B cell (primary cell): ENCODE measurements around the gene NOL4L. TPM values are rescaled to one million over a fixed set of nuclear protein-coding genes. Genes with fewer than 3 reads are reported as not detected.

Experiments
- ATAC-seq: fragments of 200-7000 bp; cut with Tn5 transposase; one replicate; pipeline ENCODE4 v1.10.0; 2021; ENCODE audit warnings: low read depth, mild to moderate bottlenecking, moderate number of reproducible peaks, moderate library complexity
- CTCF ChIA-PET: fragments of 350-600 bp; sonication (Branson Sonifier 250); formaldehyde crosslinking; loops from one replicate; lab custom pipeline; 2021; ENCODE audit warnings: antibody characterized with exemption, inconsistent platforms; lab: Charles Lee
- POLR2A ChIA-PET: fragments of 350-600 bp; sonication (Branson Sonifier 250); formaldehyde crosslinking; loops from one replicate; lab custom pipeline; 2021; ENCODE audit warnings: antibody characterized with exemption; lab: Charles Lee
- DNase-seq: peaks from one replicate; pipeline ENCODE4 v3.0.0; 2013
- H2AFZ ChIP-seq: 2 replicates; pipeline ENCODE4 v1.6.1; 2012; ENCODE audit warnings: mild to moderate bottlenecking, low read depth, low read length; ENCODE audit not compliant: insufficient read depth, poor library complexity, severe bottlenecking
- H3K27ac ChIP-seq, 2 donors: 1 replicate in 1 of 2; 2 replicates in 1 of 2; pipeline ENCODE4 v1.5.1; 2012 to 2013; ENCODE audit warnings: low read length in 2 of 2, mild to moderate bottlenecking in 2 of 2, moderate library complexity in 1 of 2
- H3K27me3 ChIP-seq, 4 experiments: fragments of 200-600 bp in 1 of 4; sonication (generic) in 1 of 4; replicated peaks in 1 of 4; 1 replicate in 2 of 4; 2 replicates in 2 of 4; pipeline versions ENCODE4 v1.6.1 to v1.7.0; 2013 to 2016; ENCODE audit warnings: low read length in 3 of 4, mild to moderate bottlenecking in 2 of 4, mixed read lengths in 1 of 4, moderate library complexity in 1 of 4; ENCODE audit not compliant: insufficient read depth in 4 of 4, control insufficient read depth in 3 of 4; ENCODE audit errors: control extremely low read depth in 1 of 4
- H3K36me3 ChIP-seq, 2 experiments: replicated peaks in 1 of 2; 1 replicate in 1 of 2; 2 replicates in 1 of 2; pipeline versions ENCODE4 v1.6.1 to v1.7.1; 2013; ENCODE audit warnings: low read length in 1 of 2; ENCODE audit not compliant: insufficient read depth in 2 of 2, control insufficient read depth in 1 of 2; ENCODE audit errors: control extremely low read depth in 1 of 2, extremely low read depth in 1 of 2
- H3K4me1 ChIP-seq, 2 donors: fragments of 200-600 bp in 1 of 2; sonication (generic) in 1 of 2; 1 replicate in 1 of 2; 2 replicates in 1 of 2; pipeline versions ENCODE4 v1.5.1 to v1.6.1; 2013 to 2017; ENCODE audit warnings: low read length in 2 of 2; ENCODE audit not compliant: control insufficient read depth in 2 of 2, insufficient read depth in 2 of 2
- H3K4me2 ChIP-seq: replicated peaks from 2 replicates; pipeline ENCODE3; 2012; ENCODE audit warnings: mild to moderate bottlenecking, low read depth, low read length; ENCODE audit not compliant: poor library complexity, severe bottlenecking
- H3K4me3 ChIP-seq, 5 experiments: fragments of 200-600 bp in 1 of 5; sonication (generic) in 1 of 5; 1 replicate in 3 of 5; 2 replicates in 2 of 5; pipeline versions ENCODE4 v1.5.1 to v1.7.0; 2011 to 2016; ENCODE audit warnings: low read length in 4 of 5, mild to moderate bottlenecking in 4 of 5, low read depth in 2 of 5, control low read depth in 1 of 5, moderate library complexity in 1 of 5; ENCODE audit not compliant: insufficient read depth in 1 of 5; ENCODE audit errors: control extremely low read depth in 1 of 5, extremely low read depth in 1 of 5
- H3K79me2 ChIP-seq: fragments of 200-600 bp; sonication (generic); one replicate; pipeline ENCODE4 v1.6.0; 2016; ENCODE audit warnings: low read length; ENCODE audit not compliant: control insufficient read depth, insufficient read depth
- H3K9ac ChIP-seq: fragments of 200-600 bp; sonication (generic); 2 replicates; pipeline ENCODE4 v1.6.1; 2017; ENCODE audit warnings: mild to moderate bottlenecking, low read length, moderate library complexity
- H3K9me3 ChIP-seq, 3 donors: one replicate each; pipeline versions ENCODE4 v1.6.1 to v1.7.1; 2013; ENCODE audit warnings: low read length in 2 of 3; ENCODE audit not compliant: control insufficient read depth in 2 of 3, insufficient read depth in 1 of 3; ENCODE audit errors: control extremely low read depth in 1 of 3
- H4K20me1 ChIP-seq: 2 replicates; pipeline ENCODE4 v1.6.0; 2012; ENCODE audit warnings: mild to moderate bottlenecking, low read length; ENCODE audit not compliant: insufficient read depth, control insufficient read depth, poor library complexity, severe bottlenecking
- H3K27ac Mint-ChIP-seq: one replicate; pipeline ENCODE4 v1.8.0; 2021; ENCODE audit warnings: mixed read lengths
- H3K27me3 Mint-ChIP-seq: one replicate; pipeline ENCODE4 v1.8.0; 2021; ENCODE audit warnings: mixed read lengths
- H3K4me1 Mint-ChIP-seq: one replicate; pipeline ENCODE4 v1.8.0; 2021; ENCODE audit warnings: mixed read lengths
- H3K4me3 Mint-ChIP-seq: one replicate; pipeline ENCODE4 v1.8.0; 2021; ENCODE audit warnings: mixed read lengths
- H3K9me3 Mint-ChIP-seq: one replicate; pipeline ENCODE4 v1.8.0; 2022; ENCODE audit warnings: mixed read lengths; ENCODE audit not compliant: insufficient read depth
- EZH2 ChIP-seq: IDR thresholded peaks from 2 replicates; pipeline ENCODE4 v1.6.1; 2012; ENCODE audit warnings: borderline replicate concordance, low read depth, mild to moderate bottlenecking, moderate library complexity, low read length; ENCODE audit not compliant: insufficient read depth, poor library complexity, severe bottlenecking
- WGBS: methylation state at CpG from one replicate; pipeline ENCODE4 v1.1.5; 2013; ENCODE audit warnings: missing lambda C conversion rate; ENCODE audit not compliant: insufficient coverage; 5-methylcytosine and 5-hydroxymethylcytosine counted together
- intact Hi-C: fragments of 100-400 bp; cut with micrococcal nuclease; formaldehyde crosslinking; loops from one replicate; pipeline ENCODE4 v1.10.0; 2022
- polyA plus RNA-seq: library from polyadenylated mRNA; depleted of rRNA; stranded (reverse); fragments of >200 nt; gene quantifications from 2 replicates; pipeline ENCODE4 v1.2.3, GENCODE V29; 2012
- total RNA-seq, 2 donors: library from RNA; stranded (reverse); fragments of 120-200 nt in 1 of 2; gene quantifications; 1 replicate in 1 of 2; 2 replicates in 1 of 2; pipeline versions ENCODE4 v1.2.3 to v1.2.4, GENCODE V29; 2013 to 2022
- TF ChIP-seq, protein P1 (sequence below): fragments of 200-600 bp; IDR thresholded peaks from one replicate; pipeline ENCODE4 v1.8.0; 2022; ENCODE audit warnings: antibody characterized with exemption, mild to moderate bottlenecking

The NOL4L gene
- total and polyA plus RNA-seq, 2 donors (not counting 1 experiment from before 2014, with no cell fraction given): 6.5 to 7.9 TPM

DNA sequence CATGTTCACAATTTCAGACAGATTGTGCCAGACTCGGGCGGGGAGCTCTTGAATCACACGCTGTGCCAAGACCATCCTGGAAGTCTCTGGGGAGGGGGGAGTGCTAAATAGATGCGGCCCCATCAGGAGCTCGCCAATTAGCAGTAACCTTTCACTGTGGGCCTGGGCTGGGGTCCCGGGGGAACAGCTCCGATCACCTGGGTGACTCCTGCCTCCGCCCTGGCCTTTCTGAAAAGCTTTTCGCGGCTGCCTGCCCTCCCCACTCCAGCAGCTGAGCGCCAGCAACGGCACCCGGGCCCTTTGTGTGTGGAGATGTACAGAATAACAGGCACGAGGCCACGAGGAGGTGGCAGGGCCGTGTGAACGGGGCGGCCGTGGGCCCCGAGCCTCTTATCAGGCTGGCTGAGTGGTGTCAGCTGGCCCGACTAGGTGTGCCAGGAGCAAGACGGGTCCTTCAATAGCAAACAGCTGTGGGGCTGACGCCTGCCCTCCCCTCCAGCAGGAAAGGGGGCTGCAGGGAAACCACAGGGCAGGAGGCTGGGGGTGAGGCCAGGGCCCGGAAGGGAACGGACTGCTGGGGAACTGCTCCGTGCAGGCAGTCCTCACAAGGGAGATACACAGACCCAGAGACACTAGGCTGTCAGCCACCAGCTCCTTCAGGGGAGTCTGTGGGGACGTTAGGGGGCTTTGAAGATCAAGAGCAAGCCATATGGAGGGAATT, 56.8 kb downstream of the NOL4L start:
- Histone ChIP-seq H3K9ac (no peak overlapping the region), H3K9me3 (no peaks in the 10 kb centered on the region), H3K79me2 (peaks cover 2% of the 10 kb centered on the region), H3K27me3 (no peaks in the 10 kb centered on the region), H2AFZ (peak overlapping the region; percentile 69), H3K4me2 (peak overlapping the region; percentile 61), H3K36me3 (peaks cover 0 to 2% of the 10 kb centered on the region in 2 experiments), H4K20me1 (no peaks in the 10 kb centered on the region), H3K4me3 (no peak overlapping the region), H3K4me1 (peaks cover 34% of the 10 kb centered on the region in 2 donors), H3K27ac (no peak overlapping the region)
- TF ChIP-seq, protein P1, sequence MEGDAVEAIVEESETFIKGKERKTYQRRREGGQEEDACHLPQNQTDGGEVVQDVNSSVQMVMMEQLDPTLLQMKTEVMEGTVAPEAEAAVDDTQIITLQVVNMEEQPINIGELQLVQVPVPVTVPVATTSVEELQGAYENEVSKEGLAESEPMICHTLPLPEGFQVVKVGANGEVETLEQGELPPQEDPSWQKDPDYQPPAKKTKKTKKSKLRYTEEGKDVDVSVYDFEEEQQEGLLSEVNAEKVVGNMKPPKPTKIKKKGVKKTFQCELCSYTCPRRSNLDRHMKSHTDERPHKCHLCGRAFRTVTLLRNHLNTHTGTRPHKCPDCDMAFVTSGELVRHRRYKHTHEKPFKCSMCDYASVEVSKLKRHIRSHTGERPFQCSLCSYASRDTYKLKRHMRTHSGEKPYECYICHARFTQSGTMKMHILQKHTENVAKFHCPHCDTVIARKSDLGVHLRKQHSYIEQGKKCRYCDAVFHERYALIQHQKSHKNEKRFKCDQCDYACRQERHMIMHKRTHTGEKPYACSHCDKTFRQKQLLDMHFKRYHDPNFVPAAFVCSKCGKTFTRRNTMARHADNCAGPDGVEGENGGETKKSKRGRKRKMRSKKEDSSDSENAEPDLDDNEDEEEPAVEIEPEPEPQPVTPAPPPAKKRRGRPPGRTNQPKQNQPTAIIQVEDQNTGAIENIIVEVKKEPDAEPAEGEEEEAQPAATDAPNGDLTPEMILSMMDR: no peak
- TF ChIP-seq EZH2: no peak
- intact Hi-C loops: no loop called here
- 23% methylated on average over 22 of the region's 27 CpGs for WGBS
- no peaks in the 10 kb centered on the region for H3K9me3 Mint-ChIP-seq
- H3K27me3 Mint-ChIP-seq: no peaks in the 10 kb centered on the region
- peak overlapping the region; percentile 65 for H3K27ac Mint-ChIP-seq
- peak overlapping the region; percentile 29 for H3K4me3 Mint-ChIP-seq
- DNase-seq (no peak), ATAC-seq (peak; percentile 45)
- H3K4me1 Mint-ChIP-seq: peaks cover 48% of the 10 kb centered on the region
- ChIA-PET POLR2A (interaction anchor here (0.9 to 1.8 kb wide), 2 partner anchors 8 to 10 kb away, joined by 3 to 7 read pairs; no protein-coding TSS in a partner anchor), CTCF (interaction anchor here (0.6 to 15.3 kb wide), 4 partner anchors 11 to 828 kb away, joined by 3 to 313 read pairs (median 6); no protein-coding TSS in a partner anchor)

DNA sequence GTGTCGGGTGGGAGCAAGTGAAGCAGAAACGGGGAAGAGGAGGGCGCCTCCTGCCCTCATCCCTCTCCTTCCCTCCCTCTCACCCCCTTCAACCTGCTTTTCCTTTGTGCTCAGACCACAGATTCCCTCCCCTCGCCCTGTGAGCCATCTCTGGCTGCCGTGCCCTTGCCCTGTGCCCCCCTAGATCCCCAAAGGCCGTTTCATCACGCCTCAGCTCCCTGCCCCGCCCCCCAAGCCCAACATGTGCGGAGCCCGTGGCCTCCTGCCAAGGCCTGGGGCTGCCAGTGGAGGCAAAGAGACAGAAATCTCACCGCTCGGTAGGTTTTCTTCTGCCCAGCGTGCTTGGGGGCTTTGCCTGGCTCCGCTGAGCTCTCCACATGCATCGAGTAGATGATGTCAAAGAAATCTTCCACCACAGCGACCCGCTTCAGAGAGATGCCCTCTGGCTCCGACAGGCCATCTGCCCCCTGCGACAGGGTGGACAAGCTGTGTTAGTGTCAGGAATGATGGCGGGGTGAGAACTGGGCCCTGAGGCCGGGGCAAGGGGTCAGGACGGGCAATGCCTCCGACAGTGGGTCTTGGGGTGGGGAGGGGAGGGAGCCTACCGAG, 57.6 kb downstream of the NOL4L start:
- Histone ChIP-seq H3K4me3 (no peak overlapping the region), H3K36me3 (peaks cover 0 to 2% of the 10 kb centered on the region in 2 experiments), H3K4me1 (peaks cover 40 to 41% of the 10 kb centered on the region in 2 donors), H3K9ac (no peak overlapping the region), H3K27me3 (no peaks in the 10 kb centered on the region), H4K20me1 (no peaks in the 10 kb centered on the region), H3K27ac (no peak overlapping the region), H3K9me3 (no peaks in the 10 kb centered on the region), H2AFZ (peak overlapping the region; percentile 22), H3K79me2 (peaks cover 2% of the 10 kb centered on the region), H3K4me2 (peak overlapping the region; percentile 61)
- no peak for ATAC-seq
- TF ChIP-seq EZH2: no peak
- TF ChIP-seq, protein P1: no peak
- H3K27me3 Mint-ChIP-seq: no peaks in the 10 kb centered on the region
- WGBS: 46% methylated on average over 17 of the region's 24 CpGs
- H3K27ac Mint-ChIP-seq: peak overlapping the region; percentile 41
- intact Hi-C loops: no loop called here
- CTCF ChIA-PET: interaction anchor here (0.6 to 15.3 kb wide), 4 partner anchors 12 to 827 kb away, joined by 3 to 313 read pairs (median 6); no protein-coding TSS in a partner anchor
- peaks cover 54% of the 10 kb centered on the region for H3K4me1 Mint-ChIP-seq
- POLR2A ChIA-PET: interaction anchor here (1.8 kb wide), 1 partner anchor 9 kb away, joined by 7 read pairs; no protein-coding TSS in a partner anchor
- no peaks in the 10 kb centered on the region for H3K9me3 Mint-ChIP-seq
- no peak for DNase-seq
- peak overlapping the region; percentile 16 for H3K4me3 Mint-ChIP-seq
